ENCODE results near the gene ERGIC1. TPM values are rescaled to one million over a fixed set of nuclear protein-coding genes. Genes with fewer than 3 reads are reported as not detected.

Gene ERGIC1
- total RNA-seq, 1 donor from 2014 or later, result 131 TPM

- peaks cover 50% of the 10 kb centered on the region for H4K20me1 ChIP-seq (ENCODE audit: insufficient read depth, low read length)
- peaks cover 14% of the 10 kb centered on the region for H3K4me1 Mint-ChIP-seq (ENCODE audit: low read depth, unreplicated experiment)
- H3K9me3 ChIP-seq (ENCODE audit: insufficient read depth, low read depth, low read length), result no peaks in the 10 kb centered on the region
- H3K4me3 ChIP-seq (ENCODE audit: insufficient read depth, low read depth, low read length), result peak overlapping the region; percentile 78
- H3K79me2 ChIP-seq (ENCODE audit: insufficient read depth, low read length), result peaks cover 60% of the 10 kb centered on the region
- peaks cover 12% of the 10 kb centered on the region for H3K36me3 ChIP-seq (ENCODE audit: insufficient read depth, low read length)
- peaks cover 4% of the 10 kb centered on the region for H3K36me3 Mint-ChIP-seq (ENCODE audit: low read depth, unreplicated experiment)
- H3K27ac Mint-ChIP-seq (ENCODE audit: unreplicated experiment), result peak overlapping the region; percentile 18
- H3K4me2 ChIP-seq (ENCODE audit: low read length), result peak overlapping the region; percentile 99
- no peaks in the 10 kb centered on the region for H3K9me3 Mint-ChIP-seq (ENCODE audit: unreplicated experiment)
- H3K27me3 ChIP-seq (ENCODE audit: insufficient read depth, low read length), result no peaks in the 10 kb centered on the region
- DNase-seq (ENCODE audit: low read depth) (no peak), FAIRE-seq (no peak)
- H2AFZ ChIP-seq (ENCODE audit: low read depth, low read length), result no peak overlapping the region
- no peaks in the 10 kb centered on the region for H3K27me3 Mint-ChIP-seq (ENCODE audit: low read depth, unreplicated experiment)
- peaks cover 25% of the 10 kb centered on the region for H3K4me1 ChIP-seq (ENCODE audit: insufficient read depth, low read length)
- H3K4me3 Mint-ChIP-seq (ENCODE audit: unreplicated experiment), result peak overlapping the region; percentile 87
- peak overlapping the region; percentile 71 for H3K27ac ChIP-seq (ENCODE audit: low read depth, low read length)
- TF ChIP-seq EZH2 (IDR thresholded peaks at IDR 0.05; ENCODE audit: insufficient read depth, low read length), result no peak
- TF ChIP-seq CTCF (IDR thresholded peaks at IDR 0.05; ENCODE audit: insufficient read depth, low read depth, low read length), result no peak
- peak overlapping the region; percentile 92 for H3K9ac ChIP-seq (ENCODE audit: low read length)
Observed at GRCh38 chr5:172835290-172835993, 1.4 kb downstream of the ERGIC1 start.

GRCh38 chr5:172835994-172836356, 1.9 kb downstream of the ERGIC1 start:
- H3K27ac ChIP-seq (ENCODE audit: low read depth, low read length), result no peak overlapping the region
- H4K20me1 ChIP-seq (ENCODE audit: insufficient read depth, low read length), result peaks cover 56% of the 10 kb centered on the region
- peak overlapping the region; percentile 92 for H3K9ac ChIP-seq (ENCODE audit: low read length)
- H3K4me2 ChIP-seq (ENCODE audit: low read length), result peak overlapping the region; percentile 99
- H3K4me3 Mint-ChIP-seq (ENCODE audit: unreplicated experiment), result peak overlapping the region; percentile 87
- no peaks in the 10 kb centered on the region for H3K27me3 ChIP-seq (ENCODE audit: insufficient read depth, low read length)
- H3K9me3 Mint-ChIP-seq (ENCODE audit: unreplicated experiment), result no peaks in the 10 kb centered on the region
- H2AFZ ChIP-seq (ENCODE audit: low read depth, low read length), result no peak overlapping the region
- TF ChIP-seq CTCF (IDR thresholded peaks at IDR 0.05; ENCODE audit: insufficient read depth, low read depth, low read length) (no peak), EZH2 (IDR thresholded peaks at IDR 0.05; ENCODE audit: insufficient read depth, low read length) (no peak)
- H3K4me1 Mint-ChIP-seq (ENCODE audit: low read depth, unreplicated experiment), result peaks cover 11% of the 10 kb centered on the region
- H3K9me3 ChIP-seq (ENCODE audit: insufficient read depth, low read depth, low read length), result no peaks in the 10 kb centered on the region
- peak overlapping the region; percentile 78 for H3K4me3 ChIP-seq (ENCODE audit: insufficient read depth, low read depth, low read length)
- FAIRE-seq (no peak), DNase-seq (ENCODE audit: low read depth) (no peak)
- no peaks in the 10 kb centered on the region for H3K27me3 Mint-ChIP-seq (ENCODE audit: low read depth, unreplicated experiment)
- H3K36me3 Mint-ChIP-seq (ENCODE audit: low read depth, unreplicated experiment), result peaks cover 4% of the 10 kb centered on the region
- peaks cover 19% of the 10 kb centered on the region for H3K4me1 ChIP-seq (ENCODE audit: insufficient read depth, low read length)
- H3K27ac Mint-ChIP-seq (ENCODE audit: unreplicated experiment), result peak overlapping the region; percentile 10
- H3K36me3 ChIP-seq (ENCODE audit: insufficient read depth, low read length), result peaks cover 15% of the 10 kb centered on the region
- H3K79me2 ChIP-seq (ENCODE audit: insufficient read depth, low read length), result peaks cover 65% of the 10 kb centered on the region

- H3K9ac ChIP-seq (ENCODE audit: low read length), result no peak overlapping the region
- H3K4me2 ChIP-seq (ENCODE audit: low read length), result no peak overlapping the region
- peaks cover 9% of the 10 kb centered on the region for H3K36me3 Mint-ChIP-seq (ENCODE audit: low read depth, unreplicated experiment)
- H3K9me3 ChIP-seq (ENCODE audit: insufficient read depth, low read depth, low read length), result no peaks in the 10 kb centered on the region
- no peaks in the 10 kb centered on the region for H3K27me3 Mint-ChIP-seq (ENCODE audit: low read depth, unreplicated experiment)
- no peaks in the 10 kb centered on the region for H3K9me3 Mint-ChIP-seq (ENCODE audit: unreplicated experiment)
- H2AFZ ChIP-seq (ENCODE audit: low read depth, low read length), result no peak overlapping the region
- no peak overlapping the region for H3K27ac Mint-ChIP-seq (ENCODE audit: unreplicated experiment)
- peaks cover 82% of the 10 kb centered on the region for H3K79me2 ChIP-seq (ENCODE audit: insufficient read depth, low read length)
- H3K4me3 ChIP-seq (ENCODE audit: insufficient read depth, low read depth, low read length), result no peak overlapping the region
- peaks cover 69% of the 10 kb centered on the region for H4K20me1 ChIP-seq (ENCODE audit: insufficient read depth, low read length)
- H3K4me1 ChIP-seq (ENCODE audit: insufficient read depth, low read length), result peaks cover 14% of the 10 kb centered on the region
- H3K4me1 Mint-ChIP-seq (ENCODE audit: low read depth, unreplicated experiment), result peaks cover 9% of the 10 kb centered on the region
- no peak for FAIRE-seq
- no peak for DNase-seq (ENCODE audit: low read depth)
- H3K27ac ChIP-seq (ENCODE audit: low read depth, low read length), result no peak overlapping the region
- H3K4me3 Mint-ChIP-seq (ENCODE audit: unreplicated experiment), result no peak overlapping the region
- no peak for TF ChIP-seq EZH2 (IDR thresholded peaks at IDR 0.05; ENCODE audit: insufficient read depth, low read length)
- no peak for TF ChIP-seq CTCF (IDR thresholded peaks at IDR 0.05; ENCODE audit: insufficient read depth, low read depth, low read length)
- no peaks in the 10 kb centered on the region for H3K27me3 ChIP-seq (ENCODE audit: insufficient read depth, low read length)
- H3K36me3 ChIP-seq (ENCODE audit: insufficient read depth, low read length), result peaks cover 15% of the 10 kb centered on the region
Observed at GRCh38 chr5:172837640-172838039, 3.6 kb downstream of the ERGIC1 start.

Data from astrocyte (in vitro differentiated cells and primary cell).